Heart left ventricle (tissue), 16 donors: ENCODE data around the gene ERBB2. TPM values are rescaled to one million over a fixed set of nuclear protein-coding genes. Genes with fewer than 3 reads are reported as not detected.
A peak's percentile ranks its signal among the peaks of the same experiment; 100 is the strongest.

ENCODE experiments used
- ATAC-seq, 4 donors: fragments of 200-7000 bp; cut with Tn5 transposase; one replicate each; pipeline ENCODE4 v1.9.1; 2020 to 2022; ENCODE audit warnings: moderate library complexity in 4 of 4, mild to moderate bottlenecking in 3 of 4, moderate number of reproducible peaks in 1 of 4
- DNase-seq, 5 donors: peaks; one replicate each; pipeline ENCODE4 v3.0.0-alpha.2; 2020
- H3K27ac ChIP-seq, 12 donors: fragments of 200-600 bp; sonication (generic) in 4 of 12; one replicate each; pipeline versions ENCODE4 v1.5.0 to v1.8.0; 2016 to 2022; ENCODE audit warnings: mild to moderate bottlenecking in 2 of 12
- H3K27me3 ChIP-seq, 9 donors: fragments of 200-600 bp; sonication (generic) in 2 of 9; one replicate each; pipeline versions ENCODE4 v1.5.1 to v1.8.0; 2016 to 2022; ENCODE audit warnings: mild to moderate bottlenecking in 3 of 9
- H3K36me3 ChIP-seq, 9 donors: fragments of 200-600 bp; sonication (generic) in 2 of 9; one replicate each; pipeline versions ENCODE4 v1.5.0 to v1.8.0; 2018 to 2022; ENCODE audit warnings: mild to moderate bottlenecking in 2 of 9
- H3K4me1 ChIP-seq, 12 donors: fragments of 200-600 bp; sonication (generic) in 4 of 12; one replicate each; pipeline versions ENCODE4 v1.5.0 to v1.8.0; 2016 to 2022; ENCODE audit warnings: mild to moderate bottlenecking in 3 of 12
- H3K4me3 ChIP-seq, 12 donors: fragments of 200-600 bp; sonication (generic) in 4 of 12; one replicate each; pipeline versions ENCODE4 v1.5.0 to v1.8.0; 2017 to 2022; ENCODE audit warnings: mild to moderate bottlenecking in 9 of 12, moderate library complexity in 4 of 12
- H3K9me3 ChIP-seq, 12 donors: fragments of 200-600 bp; sonication (generic) in 4 of 12; one replicate each; pipeline versions ENCODE4 v1.5.0 to v1.8.0; 2016 to 2022; ENCODE audit warnings: mild to moderate bottlenecking in 1 of 12
- POLR2A ChIP-seq, 2 donors: fragments of 450-650 bp; IDR thresholded peaks; one replicate each; pipeline ENCODE4 v1.6.1; 2017; ENCODE audit warnings: antibody characterized with exemption in 2 of 2, mild to moderate bottlenecking in 2 of 2, moderate library complexity in 2 of 2
- WGBS, 4 donors: extraction: QIAGEN DNeasy Blood & Tissue Kit in 2 of 4; methylation state at CpG; one replicate each; pipeline versions ENCODE4 v1.1.5 to v1.1.7; 2013 to 2018; 5-methylcytosine and 5-hydroxymethylcytosine counted together
- intact Hi-C, 10 donors: fragments of 100-400 bp; cut with DNase I; formaldehyde crosslinking; loops; one replicate each; pipeline versions ENCODE4 v1.11.1 to v1.14.2; 2022
- polyA plus RNA-seq, 2 donors: library from polyadenylated mRNA; stranded (reverse); fragments of 200-250 nt; gene quantifications; one replicate each; pipeline ENCODE4 v1.2.3, GENCODE V29; 2013
- total RNA-seq, 9 donors: library from RNA; depleted of rRNA in 2 of 9; stranded (reverse); fragments of >200 nt in 2 of 9; fragmentation: NEBNext Ultra II Directional in 3 of 9; extraction: Animal tissue kit (Norgen Biotek cat#: 25700) in 3 of 9; gene quantifications; one replicate each; pipeline versions ENCODE4 v1.1.0 to v1.2.4, GENCODE V29; 2016 to 2023
- TF ChIP-seq, protein P1 (sequence below), 12 donors: fragments of 200-600 bp; sonication (generic) in 4 of 12; IDR thresholded peaks; one replicate each; pipeline versions ENCODE4 v1.5.0 to v1.8.0; 2018 to 2022; ENCODE audit warnings: antibody characterized with exemption in 12 of 12, mild to moderate bottlenecking in 5 of 12
- donor health status: ischemic (EF 13 %, LVEDD 7.1; RV severe dilation, severe dysfunction).
- donor health status: healthy with polysubstance abuse.
- donor health status: DM: no; HTN: yes; CAD: no.
- donor health status: DM: no; HTN: no; CAD: no.
- donor health status: ischemic (EF 25% LVEDD 6.9; RV normal size, moderate dysfunction).
- donor health status: ischemic (EF 25% LVEDD 5.7; RV mildly dilated, moderate dysfunction).
- donor health status: healthy.
- donor health status: DM: yes; HTN: yes; CAD: no.
- donor health status: ischemic (EF 35%, LVEDD 5.7; RV mildly dilated, moderate dysfunction).
- donor health status: nonischemic (EF 11% LVEDD 7.7; RV severe dilation, severe dysfunction).
- donor health status: DM: yes; HTN: yes; CAD: no.
- donor health status: PGD.
- donor health status: ischemic (EF 29% LVEDD 5.4; RV normal size, mild dysfunction).
- donor health status: nonischemic (EF 23%, LVEDD 6.1; RV moderate dilation, normal function).

Gene ERBB2
- total and polyA plus RNA-seq, 11 donors, result 29.7 to 95.1 (median 77.4) TPM

GRCh38 chr17:39765175-39765574, 65.3 kb downstream of the ERBB2 start:
- no peaks in the 10 kb centered on the region for H3K9me3 ChIP-seq
- peaks cover 0 to 8% (median 0%) of the 10 kb centered on the region in 12 donors for H3K4me1 ChIP-seq
- H3K36me3 ChIP-seq, result no peaks in the 10 kb centered on the region
- ATAC-seq (no peak), DNase-seq (no peak)
- TF ChIP-seq POLR2A (IDR thresholded peaks at IDR 0.05), result no peak
- TF ChIP-seq, protein P1, sequence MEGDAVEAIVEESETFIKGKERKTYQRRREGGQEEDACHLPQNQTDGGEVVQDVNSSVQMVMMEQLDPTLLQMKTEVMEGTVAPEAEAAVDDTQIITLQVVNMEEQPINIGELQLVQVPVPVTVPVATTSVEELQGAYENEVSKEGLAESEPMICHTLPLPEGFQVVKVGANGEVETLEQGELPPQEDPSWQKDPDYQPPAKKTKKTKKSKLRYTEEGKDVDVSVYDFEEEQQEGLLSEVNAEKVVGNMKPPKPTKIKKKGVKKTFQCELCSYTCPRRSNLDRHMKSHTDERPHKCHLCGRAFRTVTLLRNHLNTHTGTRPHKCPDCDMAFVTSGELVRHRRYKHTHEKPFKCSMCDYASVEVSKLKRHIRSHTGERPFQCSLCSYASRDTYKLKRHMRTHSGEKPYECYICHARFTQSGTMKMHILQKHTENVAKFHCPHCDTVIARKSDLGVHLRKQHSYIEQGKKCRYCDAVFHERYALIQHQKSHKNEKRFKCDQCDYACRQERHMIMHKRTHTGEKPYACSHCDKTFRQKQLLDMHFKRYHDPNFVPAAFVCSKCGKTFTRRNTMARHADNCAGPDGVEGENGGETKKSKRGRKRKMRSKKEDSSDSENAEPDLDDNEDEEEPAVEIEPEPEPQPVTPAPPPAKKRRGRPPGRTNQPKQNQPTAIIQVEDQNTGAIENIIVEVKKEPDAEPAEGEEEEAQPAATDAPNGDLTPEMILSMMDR (IDR thresholded peaks at IDR 0.05), result no peak
- no peak overlapping the region for H3K4me3 ChIP-seq
- intact Hi-C loops, result no loop called here
- no peak overlapping the region for H3K27ac ChIP-seq
- H3K27me3 ChIP-seq, result peaks cover 0 to 29% (median 3%) of the 10 kb centered on the region in 9 donors
- 49 to 67% (median 51%) methylated on average over 3 of the region's 3 CpGs for WGBS, 4 donors

DNA sequence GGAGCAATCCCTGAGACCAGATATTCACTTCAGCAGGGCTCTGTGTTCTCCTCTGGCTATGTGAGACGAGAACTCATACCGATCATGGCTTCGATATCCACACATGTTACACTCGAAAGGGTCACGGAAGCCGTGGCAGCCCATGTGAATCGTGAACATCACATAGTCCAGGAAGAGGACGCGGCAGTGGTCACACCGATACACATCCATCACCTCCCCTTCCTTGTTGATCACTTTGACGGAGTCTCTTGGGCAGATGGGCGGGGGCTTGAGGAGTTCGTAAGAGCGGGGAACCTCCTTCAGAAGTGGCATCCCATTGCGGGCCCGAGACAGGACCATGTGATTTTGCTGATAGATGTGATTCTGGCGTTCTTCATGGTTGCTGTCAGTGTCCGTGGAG, 65.9 kb downstream of the ERBB2 start:
- peaks cover 0 to 9% (median 0%) of the 10 kb centered on the region in 12 donors for H3K4me1 ChIP-seq
- peaks cover 0 to 29% (median 3%) of the 10 kb centered on the region in 9 donors for H3K27me3 ChIP-seq
- no peaks in the 10 kb centered on the region for H3K9me3 ChIP-seq
- intact Hi-C loops, result no loop called here
- 87 to 92% (median 89%) methylated on average over 18 of the region's 18 CpGs for WGBS, 4 donors
- H3K4me3 ChIP-seq, result no peak overlapping the region
- TF ChIP-seq, protein P1 (IDR thresholded peaks at IDR 0.05), result no peak
- TF ChIP-seq POLR2A (IDR thresholded peaks at IDR 0.05), result no peak
- ATAC-seq (no peak), DNase-seq (no peak)
- H3K36me3 ChIP-seq, result no peaks in the 10 kb centered on the region
- no peak overlapping the region for H3K27ac ChIP-seq

GRCh38 chr17:39767147-39767546, 67.3 kb downstream of the ERBB2 start:
- no peak for ATAC-seq
- H3K27me3 ChIP-seq, result peaks cover 0 to 19% (median 0%) of the 10 kb centered on the region in 9 donors
- TF ChIP-seq, protein P1 (IDR thresholded peaks at IDR 0.05), result no peak
- TF ChIP-seq POLR2A (IDR thresholded peaks at IDR 0.05), result no peak

GRCh38 chr17:39769974-39770587, 70.2 kb downstream of the ERBB2 start:
- H3K27ac ChIP-seq, result peak overlapping the region in 1 of 12 donors; percentile 88
- WGBS, 4 donors, result 68 to 79% (median 72%) methylated on average over 8 of the region's 8 CpGs
- peaks cover 0 to 18% (median 0%) of the 10 kb centered on the region in 9 donors for H3K27me3 ChIP-seq
- ATAC-seq, result no peak
- no peaks in the 10 kb centered on the region for H3K9me3 ChIP-seq
- DNase-seq, result no peak
- no peaks in the 10 kb centered on the region for H3K36me3 ChIP-seq
- TF ChIP-seq POLR2A (IDR thresholded peaks at IDR 0.05), result no peak
- TF ChIP-seq, protein P1 (IDR thresholded peaks at IDR 0.05), result no peak
- no peak overlapping the region for H3K4me3 ChIP-seq
- intact Hi-C loops, result no loop called here
- H3K4me1 ChIP-seq, result peaks cover 0 to 15% (median 0%) of the 10 kb centered on the region in 12 donors

More at GRCh38 chr17:39767147-39767546, 67.3 kb downstream of the ERBB2 start:
- Histone ChIP-seq H3K36me3 (no peaks in the 10 kb centered on the region), H3K4me1 (peaks cover 0 to 15% (median 0%) of the 10 kb centered on the region in 12 donors), H3K4me3 (no peak overlapping the region), H3K9me3 (no peaks in the 10 kb centered on the region), H3K27ac (peak overlapping the region in 1 of 12 donors; percentile 33)
- WGBS, 4 donors, result 45 to 54% (median 52%) methylated on average over 3 of the region's 3 CpGs
- no peak for DNase-seq
- intact Hi-C loops, result no loop called here
